ENCODE measurements around the gene SIX6.

DNA sequence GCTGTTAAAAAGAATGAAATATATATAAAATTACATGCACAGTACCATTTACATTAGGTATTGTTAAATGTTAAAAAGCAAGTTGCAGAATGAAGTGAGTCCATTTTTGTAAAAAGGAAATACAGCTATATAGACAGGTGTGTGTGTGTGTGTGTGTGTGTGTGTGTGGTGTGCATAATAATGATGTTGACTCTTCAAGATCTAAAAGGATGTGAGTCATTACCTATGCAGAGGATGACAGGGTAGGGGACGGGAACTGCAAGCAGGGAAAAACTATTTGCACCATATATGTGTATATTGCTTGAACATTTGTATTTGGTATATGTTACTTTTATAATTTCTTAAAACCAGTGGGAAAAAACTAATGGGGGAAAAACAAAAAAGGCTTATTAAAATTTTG lies 26.2 kb upstream of the SIX6 start:
- TF ChIP-seq, protein P1, sequence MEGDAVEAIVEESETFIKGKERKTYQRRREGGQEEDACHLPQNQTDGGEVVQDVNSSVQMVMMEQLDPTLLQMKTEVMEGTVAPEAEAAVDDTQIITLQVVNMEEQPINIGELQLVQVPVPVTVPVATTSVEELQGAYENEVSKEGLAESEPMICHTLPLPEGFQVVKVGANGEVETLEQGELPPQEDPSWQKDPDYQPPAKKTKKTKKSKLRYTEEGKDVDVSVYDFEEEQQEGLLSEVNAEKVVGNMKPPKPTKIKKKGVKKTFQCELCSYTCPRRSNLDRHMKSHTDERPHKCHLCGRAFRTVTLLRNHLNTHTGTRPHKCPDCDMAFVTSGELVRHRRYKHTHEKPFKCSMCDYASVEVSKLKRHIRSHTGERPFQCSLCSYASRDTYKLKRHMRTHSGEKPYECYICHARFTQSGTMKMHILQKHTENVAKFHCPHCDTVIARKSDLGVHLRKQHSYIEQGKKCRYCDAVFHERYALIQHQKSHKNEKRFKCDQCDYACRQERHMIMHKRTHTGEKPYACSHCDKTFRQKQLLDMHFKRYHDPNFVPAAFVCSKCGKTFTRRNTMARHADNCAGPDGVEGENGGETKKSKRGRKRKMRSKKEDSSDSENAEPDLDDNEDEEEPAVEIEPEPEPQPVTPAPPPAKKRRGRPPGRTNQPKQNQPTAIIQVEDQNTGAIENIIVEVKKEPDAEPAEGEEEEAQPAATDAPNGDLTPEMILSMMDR (IDR thresholded peaks at IDR 0.05; ENCODE audit: insufficient read depth, low read depth, low read length), result no peak
- TF ChIP-seq EZH2 (IDR thresholded peaks at IDR 0.05; ENCODE audit: insufficient read depth, low read length), result no peak

All from astrocyte (in vitro differentiated cells and primary cell).